Thoracic aorta (tissue), 2 donors: Measurements from ENCODE around the gene TMEM233. TPM values are rescaled to one million over a fixed set of nuclear protein-coding genes. Genes with fewer than 3 reads are reported as not detected.

ENCODE experiments used
- ATAC-seq: fragments of 150-250 bp; one replicate; pipeline ENCODE4 v1.8.0; 2017; ENCODE audit warnings: low read depth; ENCODE audit not compliant: insufficient number of reproducible peaks, low FRiP score
- DNase-seq: peaks from one replicate; pipeline ENCODE4 v3.0.0-alpha.2; 2020; ENCODE audit warnings: low spot score
- H3K27ac ChIP-seq, 2 donors: fragments of 200-600 bp; sonication (generic); 1 replicate in 1 of 2; 2 replicates in 1 of 2; pipeline ENCODE4 v1.5.1; 2016; ENCODE audit warnings: mild to moderate bottlenecking in 2 of 2, moderate library complexity in 2 of 2
- H3K27me3 ChIP-seq: fragments of 200-600 bp; sonication (generic); replicated peaks from 2 replicates; pipeline ENCODE4 v1.6.0; 2016; ENCODE audit warnings: mild to moderate bottlenecking; ENCODE audit not compliant: insufficient read depth
- H3K36me3 ChIP-seq: fragments of 200-600 bp; sonication (generic); one replicate; pipeline ENCODE4 v1.5.1; 2016
- H3K4me1 ChIP-seq, 2 donors: fragments of 200-600 bp; sonication (generic); 1 replicate in 1 of 2; 2 replicates in 1 of 2; pipeline versions ENCODE4 v1.5.1 to v1.6.0; 2016; ENCODE audit warnings: low read depth in 2 of 2, mild to moderate bottlenecking in 1 of 2; ENCODE audit not compliant: control insufficient read depth in 1 of 2
- H3K4me3 ChIP-seq: fragments of 200-600 bp; sonication (generic); 2 replicates; pipeline ENCODE4 v1.5.1; 2016; ENCODE audit warnings: mild to moderate bottlenecking
- H3K9me3 ChIP-seq: fragments of 200-600 bp; sonication (generic); 2 replicates; pipeline ENCODE4 v1.5.1; 2016
- CTCF ChIP-seq: fragments of 200-600 bp; sonication (generic); IDR thresholded peaks from one replicate; pipeline ENCODE4 v1.5.1; 2019; ENCODE audit warnings: antibody characterized with exemption
- total RNA-seq, 2 donors: library from RNA; depleted of rRNA; stranded (reverse); fragments of >200 nt; gene quantifications; one replicate each; pipeline versions ENCODE4 v1.1.0 to v1.2.3, GENCODE V29; 2016

The TMEM233 gene
- total RNA-seq, 2 donors from 2014 or later = 2.7 TPM; not detected in 1

- DNase-seq = no peak
These were observed 36.7 kb downstream of the TMEM233 start for GRCh38 chr12:119630223-119630780.

GRCh38 chr12:119630962-119631550 lies 37.5 kb downstream of the TMEM233 start:
- no peaks in the 10 kb centered on the region for H3K4me1 ChIP-seq
- DNase-seq (no peak), ATAC-seq (no peak)
- no peaks in the 10 kb centered on the region for H3K9me3 ChIP-seq
- H3K36me3 ChIP-seq = no peaks in the 10 kb centered on the region
- H3K27ac ChIP-seq = no peak overlapping the region
- TF ChIP-seq CTCF = no peak
- H3K27me3 ChIP-seq = no peaks in the 10 kb centered on the region
- no peak overlapping the region for H3K4me3 ChIP-seq

More at GRCh38 chr12:119630223-119630780, 36.7 kb downstream of the TMEM233 start:
- H3K27ac ChIP-seq = no peak overlapping the region
- no peaks in the 10 kb centered on the region for H3K9me3 ChIP-seq
- no peak overlapping the region for H3K4me3 ChIP-seq
- H3K27me3 ChIP-seq = no peaks in the 10 kb centered on the region
- TF ChIP-seq CTCF = no peak
- H3K4me1 ChIP-seq = no peaks in the 10 kb centered on the region
- ATAC-seq = no peak
- H3K36me3 ChIP-seq = no peaks in the 10 kb centered on the region

- ATAC-seq (no peak), DNase-seq (no peak)
- H3K36me3 ChIP-seq = no peaks in the 10 kb centered on the region
- no peak overlapping the region for H3K27ac ChIP-seq
- H3K4me1 ChIP-seq = no peaks in the 10 kb centered on the region
- no peaks in the 10 kb centered on the region for H3K27me3 ChIP-seq
- no peak overlapping the region for H3K4me3 ChIP-seq
- TF ChIP-seq CTCF = no peak
- no peaks in the 10 kb centered on the region for H3K9me3 ChIP-seq
These were observed 38.5 kb downstream of the TMEM233 start for GRCh38 chr12:119631930-119632678.

GRCh38 chr12:119634743-119635142 lies 41.2 kb downstream of the TMEM233 start:
- no peak for ATAC-seq
- Histone ChIP-seq H3K27me3 (no peaks in the 10 kb centered on the region), H3K9me3 (no peaks in the 10 kb centered on the region), H3K4me1 (no peaks in the 10 kb centered on the region), H3K36me3 (no peaks in the 10 kb centered on the region), H3K27ac (no peak overlapping the region), H3K4me3 (no peak overlapping the region)
- TF ChIP-seq CTCF = no peak
- no peak for DNase-seq

GRCh38 chr12:119642986-119643385 lies 49.4 kb downstream of the TMEM233 start:
- Histone ChIP-seq H3K36me3 (no peaks in the 10 kb centered on the region), H3K27me3 (no peaks in the 10 kb centered on the region), H3K9me3 (no peaks in the 10 kb centered on the region), H3K27ac (no peak overlapping the region), H3K4me3 (no peak overlapping the region), H3K4me1 (no peaks in the 10 kb centered on the region)
- DNase-seq (no peak), ATAC-seq (no peak)
- TF ChIP-seq CTCF = no peak
